Neutrophil (primary cell): ENCODE measurements around the gene IGLON5.
A peak's percentile ranks its signal among the peaks of the same experiment; 100 is the strongest.

Experiments
- H3K27ac ChIP-seq: fragments of 200-600 bp; sonication (generic); 2 replicates; pipeline ENCODE4 v1.5.1; 2016; ENCODE audit warnings: mild to moderate bottlenecking, moderate library complexity
- H3K27me3 ChIP-seq: fragments of 200-600 bp; sonication (generic); 2 replicates; pipeline ENCODE4 v1.6.0; 2016; ENCODE audit warnings: mild to moderate bottlenecking
- H3K36me3 ChIP-seq: fragments of 200-600 bp; sonication (generic); 2 replicates; pipeline ENCODE4 v1.5.1; 2017
- H3K4me1 ChIP-seq, 2 experiments: fragments of 200-600 bp in 1 of 2; sonication (generic) in 1 of 2; 1 replicate in 1 of 2; 2 replicates in 1 of 2; pipeline versions ENCODE4 v1.5.1 to v1.6.1; 2013 to 2016; ENCODE audit warnings: low read depth in 1 of 2, low read length in 1 of 2, mild to moderate bottlenecking in 1 of 2, moderate library complexity in 1 of 2; ENCODE audit not compliant: control insufficient read depth in 1 of 2, insufficient read depth in 1 of 2
- H3K4me3 ChIP-seq, 2 experiments: fragments of 200-600 bp in 1 of 2; sonication (generic) in 1 of 2; 1 replicate in 1 of 2; 2 replicates in 1 of 2; pipeline ENCODE4 v1.5.1; 2013 to 2016; ENCODE audit warnings: low read depth in 1 of 2, low read length in 1 of 2, mild to moderate bottlenecking in 1 of 2, moderate library complexity in 1 of 2
- H3K9me3 ChIP-seq: fragments of 200-600 bp; sonication (generic); 2 replicates; pipeline ENCODE4 v1.5.1; 2016
- TF ChIP-seq, protein P1 (sequence below): fragments of 200-600 bp; sonication (generic); IDR thresholded peaks from 2 replicates; pipeline ENCODE4 v1.5.1; 2016; ENCODE audit warnings: antibody characterized with exemption

IGLON5 gene

DNA sequence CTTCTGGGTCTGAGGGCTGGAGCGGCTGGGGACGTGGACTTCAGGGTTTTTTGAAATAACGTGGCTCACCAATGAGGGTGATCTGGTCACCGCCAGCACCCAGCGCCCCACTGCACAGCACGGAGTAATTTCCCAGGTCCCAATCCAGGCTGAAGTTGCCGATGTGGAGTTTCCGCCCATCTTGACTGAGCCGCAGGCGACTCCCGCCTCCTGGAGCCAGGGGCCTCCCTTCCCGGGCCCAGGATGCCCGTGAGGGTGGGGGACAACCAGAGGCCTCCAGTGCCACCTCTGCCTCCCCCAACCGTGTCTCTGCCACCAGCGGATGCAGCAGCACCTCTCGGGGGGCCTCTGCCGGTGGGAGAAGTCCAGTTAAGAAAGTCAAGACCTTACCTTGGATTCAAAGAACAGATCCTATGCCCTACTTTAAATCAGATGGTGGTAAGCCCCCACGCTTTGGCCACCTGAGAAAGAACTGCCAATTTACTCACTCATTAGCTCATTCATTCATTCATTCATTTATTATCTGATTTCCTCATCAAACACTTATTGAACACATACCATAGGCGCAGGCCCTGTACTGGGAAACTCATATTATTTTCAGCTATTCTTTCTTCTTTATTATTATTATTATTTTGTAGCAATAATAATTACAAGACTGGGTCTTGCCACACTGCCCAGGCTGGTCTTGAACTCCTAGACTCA, 26.6 kb downstream of the IGLON5 start:
- H3K27me3 ChIP-seq: peaks cover 36% of the 10 kb centered on the region
- H3K4me1 ChIP-seq: peaks cover 18 to 23% of the 10 kb centered on the region in 2 experiments
- H3K9me3 ChIP-seq: no peaks in the 10 kb centered on the region
- TF ChIP-seq, protein P1, sequence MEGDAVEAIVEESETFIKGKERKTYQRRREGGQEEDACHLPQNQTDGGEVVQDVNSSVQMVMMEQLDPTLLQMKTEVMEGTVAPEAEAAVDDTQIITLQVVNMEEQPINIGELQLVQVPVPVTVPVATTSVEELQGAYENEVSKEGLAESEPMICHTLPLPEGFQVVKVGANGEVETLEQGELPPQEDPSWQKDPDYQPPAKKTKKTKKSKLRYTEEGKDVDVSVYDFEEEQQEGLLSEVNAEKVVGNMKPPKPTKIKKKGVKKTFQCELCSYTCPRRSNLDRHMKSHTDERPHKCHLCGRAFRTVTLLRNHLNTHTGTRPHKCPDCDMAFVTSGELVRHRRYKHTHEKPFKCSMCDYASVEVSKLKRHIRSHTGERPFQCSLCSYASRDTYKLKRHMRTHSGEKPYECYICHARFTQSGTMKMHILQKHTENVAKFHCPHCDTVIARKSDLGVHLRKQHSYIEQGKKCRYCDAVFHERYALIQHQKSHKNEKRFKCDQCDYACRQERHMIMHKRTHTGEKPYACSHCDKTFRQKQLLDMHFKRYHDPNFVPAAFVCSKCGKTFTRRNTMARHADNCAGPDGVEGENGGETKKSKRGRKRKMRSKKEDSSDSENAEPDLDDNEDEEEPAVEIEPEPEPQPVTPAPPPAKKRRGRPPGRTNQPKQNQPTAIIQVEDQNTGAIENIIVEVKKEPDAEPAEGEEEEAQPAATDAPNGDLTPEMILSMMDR: no peak
- H3K27ac ChIP-seq: no peak overlapping the region
- H3K36me3 ChIP-seq: no peaks in the 10 kb centered on the region
- H3K4me3 ChIP-seq: no peak overlapping the region

DNA sequence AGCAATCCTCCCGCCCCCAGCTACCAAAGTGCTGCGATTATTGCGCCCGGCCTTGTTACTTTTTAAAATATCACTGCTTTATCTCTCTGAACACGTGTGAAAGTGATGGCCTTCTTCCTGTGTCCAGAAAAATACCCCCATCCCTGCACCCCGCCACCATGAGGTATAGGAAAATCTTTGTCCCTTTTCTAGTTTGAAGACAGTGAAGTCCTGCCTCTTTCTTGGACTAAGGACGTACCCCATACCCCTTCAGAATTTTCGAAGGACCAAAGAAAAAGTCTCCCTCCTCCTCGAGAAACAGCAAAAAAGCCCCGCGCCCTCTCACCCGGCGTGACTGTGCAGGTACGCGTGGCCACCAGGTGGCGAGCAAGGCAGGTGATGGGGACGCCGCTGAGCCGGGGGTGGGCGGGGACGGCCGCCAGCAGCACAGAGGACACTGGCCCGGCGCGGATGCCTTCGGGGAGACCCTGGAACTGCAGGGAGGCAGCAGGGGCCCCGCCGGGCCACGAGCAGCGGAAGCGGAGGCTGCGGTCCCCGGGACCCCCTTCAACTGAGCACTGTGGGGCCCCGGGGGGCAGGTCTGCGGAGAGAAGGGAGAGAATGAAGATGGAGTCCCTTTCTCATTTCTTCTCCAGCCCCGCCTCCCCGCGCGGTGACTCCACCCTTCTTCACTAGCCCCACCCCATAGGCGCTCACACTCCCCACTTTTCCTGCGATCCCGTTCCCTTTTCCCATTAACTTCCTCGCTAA, 27.3 kb downstream of the IGLON5 start:
- Histone ChIP-seq H3K27ac (peak overlapping the region; percentile 72), H3K4me3 (peak overlapping the region; percentile 69 to 73), H3K27me3 (peaks cover 36% of the 10 kb centered on the region), H3K4me1 (peaks cover 18 to 23% of the 10 kb centered on the region in 2 experiments), H3K9me3 (no peaks in the 10 kb centered on the region), H3K36me3 (no peaks in the 10 kb centered on the region)
- TF ChIP-seq, protein P1: peak; percentile 79

DNA sequence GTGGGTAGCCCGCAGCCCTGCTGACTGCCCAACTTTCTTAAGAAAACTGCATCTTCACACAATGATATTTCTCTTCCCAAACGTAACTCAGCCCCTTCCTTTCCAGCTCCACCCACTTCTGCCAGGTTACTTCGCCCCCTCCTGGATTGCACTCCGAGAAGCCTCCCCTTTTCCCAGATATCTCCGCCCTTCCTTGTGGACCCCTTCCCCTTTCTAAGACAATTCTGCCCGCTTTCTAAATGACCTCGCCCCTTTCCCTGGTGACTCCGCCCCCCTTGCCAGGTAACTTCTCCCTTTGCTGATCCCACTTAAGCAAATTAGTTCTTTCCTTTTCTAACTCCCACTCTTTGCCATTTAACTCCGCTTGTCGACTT, 27.9 kb downstream of the IGLON5 start:
- TF ChIP-seq, protein P1: no peak
- H3K27ac ChIP-seq: peak overlapping the region; percentile 72
- peaks cover 18 to 23% of the 10 kb centered on the region in 2 experiments for H3K4me1 ChIP-seq
- peaks cover 36% of the 10 kb centered on the region for H3K27me3 ChIP-seq
- H3K4me3 ChIP-seq: peak overlapping the region; percentile 69 to 73
- H3K9me3 ChIP-seq: no peaks in the 10 kb centered on the region
- H3K36me3 ChIP-seq: peaks cover under 1% of the 10 kb centered on the region

DNA sequence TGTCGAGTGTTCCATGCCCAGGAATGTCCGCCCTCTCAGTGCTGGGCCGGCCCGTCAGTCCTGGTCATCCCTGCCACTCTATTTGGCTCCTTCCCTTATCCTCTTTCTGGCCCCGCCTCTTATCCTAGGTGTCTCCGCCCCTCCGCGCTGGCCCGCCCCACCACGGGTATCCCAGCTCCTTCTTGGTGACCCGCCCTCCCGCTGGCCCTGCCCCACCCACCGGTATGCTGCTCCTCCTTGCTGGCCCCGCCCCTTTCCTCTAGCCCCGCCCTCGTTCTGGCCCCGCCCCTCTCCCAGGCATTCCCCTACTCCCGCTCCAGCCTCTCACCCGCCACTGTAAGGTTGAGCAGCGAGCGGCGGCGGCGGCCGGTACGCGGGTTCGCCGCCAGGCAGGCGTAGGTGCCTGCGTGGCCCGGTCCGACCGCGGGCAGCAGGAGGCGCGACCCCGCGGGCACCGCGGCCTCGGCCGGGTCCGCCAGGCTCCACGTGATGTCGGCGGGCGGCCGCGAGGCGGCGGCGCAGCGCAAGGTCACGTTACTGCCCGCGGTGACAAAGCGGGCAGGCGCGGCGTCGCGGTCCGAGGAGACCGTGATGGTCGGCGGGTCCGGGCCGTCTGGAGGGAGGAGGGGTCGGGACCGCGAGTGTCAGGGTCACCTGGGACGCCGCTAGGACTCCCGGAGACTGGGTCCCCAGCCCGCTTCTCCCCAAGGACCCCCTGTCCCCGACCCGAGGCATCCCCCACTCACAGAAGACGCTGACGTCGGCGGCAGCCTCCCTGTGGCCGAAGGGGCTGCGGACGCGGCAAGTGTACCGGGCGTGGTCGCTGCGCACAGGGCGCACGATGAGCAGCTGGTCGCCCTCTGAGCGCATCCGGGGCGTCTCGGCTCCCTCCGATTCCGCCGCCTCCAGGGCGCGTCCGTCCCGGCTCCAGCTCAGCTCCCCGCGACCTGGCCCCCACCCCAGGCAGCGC, 28.5 kb downstream of the IGLON5 start:
- Histone ChIP-seq H3K4me1 (peaks cover 18 to 23% of the 10 kb centered on the region in 2 experiments), H3K27me3 (peaks cover 36% of the 10 kb centered on the region), H3K9me3 (no peaks in the 10 kb centered on the region), H3K27ac (peak overlapping the region; percentile 72), H3K36me3 (peaks cover 7% of the 10 kb centered on the region), H3K4me3 (peak overlapping the region; percentile 69 to 73)
- TF ChIP-seq, protein P1: peak; percentile 77

DNA sequence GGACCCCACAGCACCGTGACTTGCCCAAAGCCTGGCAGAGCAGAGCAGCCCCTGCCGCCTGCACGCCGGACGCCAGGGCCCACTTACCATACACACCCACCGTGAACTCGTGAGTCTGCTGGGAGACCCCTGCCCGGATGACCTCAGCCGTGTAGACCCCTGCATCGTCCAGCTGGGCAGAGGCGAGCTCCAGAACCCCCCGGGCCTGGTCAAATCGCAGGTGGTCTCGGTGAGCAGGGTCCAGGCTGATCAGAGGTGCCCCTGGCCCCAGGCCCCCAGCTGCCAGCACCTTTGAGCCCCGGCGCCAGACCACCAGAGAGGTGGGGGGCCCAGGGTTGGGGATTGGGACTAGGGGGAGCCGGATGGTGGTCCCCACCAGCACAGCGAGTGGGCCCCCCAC, 29.6 kb downstream of the IGLON5 start:
- H3K9me3 ChIP-seq: no peaks in the 10 kb centered on the region
- H3K27me3 ChIP-seq: peaks cover 36% of the 10 kb centered on the region
- peaks cover 18% of the 10 kb centered on the region for H3K36me3 ChIP-seq
- TF ChIP-seq, protein P1: no peak
- H3K4me1 ChIP-seq: peaks cover 18 to 23% of the 10 kb centered on the region in 2 experiments
- H3K4me3 ChIP-seq: no peak overlapping the region
- no peak overlapping the region for H3K27ac ChIP-seq
